ENCODE measurements around the gene SETBP1.

GRCh38 chr18:44924785-44925499 lies 244.3 kb downstream of the SETBP1 start:
- TF ChIP-seq EZH2 (IDR thresholded peaks at IDR 0.05; ENCODE audit: borderline replicate concordance, low read length) = no peak
- TF ChIP-seq CTCF (IDR thresholded peaks at IDR 0.05; ENCODE audit: low read length) = no peak
